NCI-H1105 treated with DMSO at 0.1 percent for 48 hours (cell line): ENCODE data around the gene SUPT20H.

Experiments
- DNase-seq: peaks from one replicate; lab custom pipeline; 2025; lab: John Stamatoyannopoulos, UW

SUPT20H gene

DNA sequence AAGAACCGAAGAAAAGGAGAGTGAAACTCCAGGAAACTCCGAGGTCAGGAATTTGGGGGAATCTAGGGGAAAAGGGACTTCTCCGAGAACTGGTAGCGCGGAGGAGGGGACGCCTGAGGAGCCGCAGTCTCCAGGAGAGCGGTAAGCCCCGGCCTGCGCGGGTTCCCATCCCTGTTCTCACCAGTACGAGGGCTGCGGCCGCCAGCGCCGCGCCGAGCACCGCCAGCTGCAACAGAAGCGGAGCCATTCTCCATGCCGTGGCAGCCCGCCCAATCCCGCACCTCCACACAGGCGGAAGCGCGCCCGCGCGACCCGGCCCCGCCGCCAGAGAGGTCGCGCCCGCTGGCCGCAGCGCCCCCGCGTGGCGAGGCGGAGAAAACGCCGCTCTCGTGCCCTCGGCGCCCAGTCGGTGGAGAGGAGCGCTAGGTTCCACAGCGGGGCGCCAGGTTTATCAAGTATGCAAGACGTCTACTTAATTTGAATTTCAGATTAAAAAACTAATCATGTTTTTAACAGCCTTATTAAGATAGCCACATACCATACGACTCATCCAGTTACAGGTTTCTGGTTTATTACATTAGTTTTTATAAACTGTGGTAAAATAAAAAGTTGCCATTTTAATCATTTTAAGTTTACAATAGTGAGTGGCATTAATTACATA, 60.3 kb downstream of the SUPT20H start, which contains the start of gene ALG5:
Gene ALG5 (minus strand): TSS at position 287 of the 661 bp plus-strand sequence. CDS start 40 bp downstream, at position 247.
- peak; percentile 71 for DNase-seq

DNA sequence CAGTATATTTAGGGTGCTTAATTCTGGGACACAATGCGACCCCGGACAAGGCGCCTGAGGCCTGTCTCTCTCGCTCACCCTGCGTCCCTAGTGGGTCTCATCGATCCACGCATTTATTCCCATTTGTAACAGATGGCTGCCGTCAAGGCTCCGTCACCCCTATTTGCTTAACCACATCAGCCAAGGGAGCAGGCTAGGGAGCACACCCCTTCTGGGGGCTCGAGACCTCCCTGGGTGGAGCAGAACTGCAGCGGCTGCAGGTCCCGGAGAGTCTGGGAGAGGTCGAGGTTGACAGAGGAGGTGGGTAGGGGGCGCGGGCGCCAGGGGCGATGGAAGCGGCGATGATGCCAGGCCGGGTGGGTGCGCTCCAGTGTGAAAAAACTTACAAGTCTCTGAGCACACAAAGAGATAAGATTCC, 60.9 kb downstream of the SUPT20H start:
- DNase-seq = no peak

DNA sequence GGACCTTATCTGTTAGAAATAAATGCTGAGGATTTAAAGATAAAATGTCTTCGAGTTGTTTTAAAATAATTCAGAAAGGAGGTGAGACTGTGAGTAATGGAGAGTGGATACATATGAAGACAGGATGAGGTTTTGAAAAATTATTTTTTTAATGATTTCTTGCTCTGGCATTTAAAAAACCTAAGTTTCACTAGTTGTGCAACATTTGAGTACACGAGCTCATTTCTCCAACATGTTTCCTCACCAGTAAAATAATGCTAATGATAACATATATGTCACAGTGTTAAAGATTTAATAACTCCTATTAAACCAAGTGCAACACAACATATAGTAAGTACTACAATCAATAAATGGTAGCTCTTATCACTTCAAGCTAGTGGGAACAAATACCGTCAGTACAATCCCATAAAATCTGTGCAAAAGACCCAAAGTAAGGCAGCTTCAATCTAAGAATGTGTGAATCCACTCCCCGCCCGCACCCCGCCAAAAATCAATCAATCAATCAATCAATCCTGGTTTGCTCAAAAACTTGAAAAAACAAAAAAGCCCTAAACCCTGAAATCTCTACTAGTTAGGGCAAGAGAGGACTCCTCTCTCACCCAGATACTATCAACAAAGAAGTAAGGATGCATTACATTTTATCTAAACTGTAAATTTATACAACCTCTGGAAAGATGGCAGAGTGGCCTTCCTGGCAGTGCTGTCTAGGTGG, 61.6 kb downstream of the SUPT20H start:
- no peak for DNase-seq

DNA sequence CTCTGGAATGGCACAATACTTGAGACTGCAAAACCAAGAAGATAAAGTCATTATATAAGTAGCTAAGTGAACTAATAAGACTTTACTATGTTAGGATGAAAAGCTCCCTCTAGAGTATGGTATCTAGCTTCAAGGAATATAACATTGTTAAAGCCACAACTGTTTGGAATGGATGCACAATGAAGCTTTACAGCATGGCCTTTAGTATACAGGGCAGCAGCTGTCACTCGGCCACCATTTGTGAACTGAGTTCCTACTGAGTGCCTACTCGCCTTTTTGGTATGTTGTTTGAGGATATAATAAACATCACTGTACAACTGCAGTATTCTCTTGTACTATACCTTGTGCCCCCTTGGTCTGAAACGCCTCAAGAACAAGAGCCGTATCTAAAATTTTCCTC, 67.1 kb downstream of the SUPT20H start:
- DNase-seq = no peak

DNA sequence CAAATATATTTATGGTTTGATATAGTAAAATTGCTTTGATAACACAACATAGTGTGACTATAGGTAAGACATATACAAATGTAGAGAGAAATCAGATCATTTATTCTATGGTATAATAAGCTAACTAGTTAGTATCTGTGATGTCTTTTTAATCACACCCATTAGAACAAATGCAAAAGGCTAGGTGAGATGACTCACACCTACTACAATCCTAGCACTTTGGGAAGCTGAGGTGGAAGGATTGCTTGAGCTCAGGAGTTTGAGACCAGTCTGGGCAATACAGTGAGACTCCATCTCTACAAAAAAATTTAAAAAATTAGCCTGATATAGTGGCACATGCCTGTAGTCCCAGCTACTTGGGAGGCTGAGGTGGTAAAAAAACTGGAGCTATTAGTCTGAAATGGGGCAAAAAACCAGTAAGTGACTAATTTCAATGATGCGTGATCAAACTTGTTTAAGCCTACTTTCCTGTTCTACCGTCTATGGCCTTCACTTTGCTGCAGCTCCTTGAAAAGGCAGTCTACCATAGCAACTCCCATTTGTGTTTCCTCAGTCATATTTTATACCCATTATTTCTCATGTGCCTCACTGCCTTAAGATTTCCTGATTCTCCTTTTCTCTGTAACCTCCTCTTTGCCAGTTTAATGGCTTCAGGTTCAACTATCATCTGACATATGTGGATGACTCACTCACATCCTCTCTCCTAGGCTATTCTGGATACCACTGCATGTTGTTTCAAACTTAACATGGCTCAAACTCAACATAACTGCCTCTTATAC, 72.8 kb downstream of the SUPT20H start:
- DNase-seq = no peak

DNA sequence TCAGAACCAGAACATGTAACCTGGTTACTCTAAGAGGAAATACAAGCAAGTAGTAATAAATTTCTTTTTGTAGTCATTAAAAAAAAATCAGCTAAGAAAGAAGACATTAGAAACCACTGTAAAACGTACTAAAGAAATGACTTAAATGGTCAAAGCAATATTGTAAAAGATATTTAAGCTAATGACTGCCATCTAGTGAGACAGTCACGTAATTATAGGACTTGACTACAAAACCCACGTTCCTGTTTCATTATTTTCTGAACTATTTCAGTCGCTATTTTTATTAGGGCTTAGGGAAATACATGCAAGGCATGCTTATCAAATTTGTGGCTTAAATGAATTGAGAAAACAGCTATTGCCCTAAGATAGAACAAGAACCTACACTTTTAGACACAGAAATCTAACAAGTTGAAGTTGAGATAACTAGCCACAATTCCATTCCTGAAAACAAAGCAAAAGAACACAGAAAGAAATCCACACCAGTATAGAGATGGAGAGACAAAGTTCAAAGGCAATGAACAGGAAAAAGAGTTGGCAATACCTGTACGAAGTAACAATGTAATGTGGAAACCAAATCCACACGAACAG, 78.2 kb downstream of the SUPT20H start:
- DNase-seq = peak; percentile 60

DNA sequence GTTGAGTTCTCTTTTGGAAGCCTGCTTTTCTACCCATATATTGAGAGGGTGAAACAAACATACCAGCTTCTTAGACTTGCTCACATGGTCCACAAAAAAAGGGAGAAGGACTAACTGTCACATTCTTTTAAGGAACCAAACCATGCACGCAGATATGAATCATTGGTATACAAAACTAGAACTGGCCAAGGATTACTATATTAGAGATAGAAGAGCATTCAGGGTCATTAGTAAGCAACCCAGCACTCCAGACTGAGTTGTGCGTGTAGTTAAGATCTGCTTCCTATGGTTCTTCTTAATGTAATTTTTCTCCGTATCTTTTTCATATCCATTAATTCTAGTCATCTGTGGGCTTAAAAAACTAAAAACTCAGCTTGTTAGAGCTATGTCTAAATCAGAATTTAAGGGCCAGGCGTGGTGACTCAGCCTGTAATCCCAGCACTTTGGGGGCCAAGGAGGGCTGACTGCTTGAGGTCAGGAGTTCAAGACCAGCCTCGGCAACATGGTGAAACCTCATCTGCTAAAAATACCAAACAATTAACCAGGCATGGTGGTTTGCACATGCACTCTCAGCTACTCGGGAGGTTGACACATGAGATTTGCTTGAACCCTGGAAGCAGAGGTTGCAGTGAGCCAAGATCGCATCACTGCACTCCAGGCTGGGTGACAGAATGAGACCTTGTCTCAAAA, 80.0 kb downstream of the SUPT20H start:
- DNase-seq = no peak

DNA sequence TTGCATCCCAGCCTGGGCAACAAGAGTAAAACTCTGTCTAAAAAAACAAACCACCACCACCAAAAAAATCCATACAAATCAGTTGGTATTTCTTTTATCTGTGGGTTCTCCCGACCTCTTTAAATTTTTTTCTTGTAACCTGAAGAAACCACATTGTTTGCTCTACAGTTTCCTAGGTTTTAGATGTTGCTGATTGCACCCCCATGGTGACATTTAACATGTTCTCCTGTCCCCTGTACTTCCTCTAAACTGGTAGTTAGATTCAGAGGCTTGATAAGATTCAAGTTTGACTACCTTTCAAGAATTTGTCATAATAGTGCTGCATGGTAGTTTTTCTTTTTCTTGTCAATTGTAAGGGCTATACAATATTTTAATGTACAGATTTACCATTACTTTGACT, 84.3 kb downstream of the SUPT20H start:
- no peak for DNase-seq

DNA sequence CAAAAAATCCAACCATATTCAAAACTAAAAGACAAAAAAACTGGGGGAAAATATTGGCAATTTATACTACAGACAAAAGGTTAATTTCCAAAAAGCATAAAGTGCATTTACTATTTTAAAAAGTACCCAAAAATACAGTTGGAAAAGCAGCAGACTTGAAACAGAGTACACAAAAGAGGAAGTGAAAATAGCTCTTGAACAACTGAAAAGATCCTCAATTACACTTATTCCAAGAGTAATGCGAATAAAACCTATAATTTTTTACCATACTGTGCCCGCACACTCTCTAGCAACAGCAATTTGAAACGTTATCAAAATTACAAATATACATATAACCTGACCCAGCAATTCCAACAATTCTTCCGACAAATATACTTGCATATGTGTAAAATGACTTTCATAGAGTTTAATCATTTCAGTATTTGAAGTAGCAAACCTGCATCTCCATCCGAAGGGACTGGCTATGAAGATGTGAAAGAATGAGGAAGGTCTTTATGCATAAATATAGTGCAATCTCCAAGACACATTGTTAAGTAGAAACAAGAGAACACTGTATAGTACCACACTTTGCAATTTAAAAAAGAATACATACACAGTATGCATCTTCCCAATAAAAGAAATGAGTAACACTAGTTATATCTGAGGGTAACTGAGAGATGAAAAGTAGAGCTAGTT, 85.7 kb downstream of the SUPT20H start:
- no peak for DNase-seq

DNA sequence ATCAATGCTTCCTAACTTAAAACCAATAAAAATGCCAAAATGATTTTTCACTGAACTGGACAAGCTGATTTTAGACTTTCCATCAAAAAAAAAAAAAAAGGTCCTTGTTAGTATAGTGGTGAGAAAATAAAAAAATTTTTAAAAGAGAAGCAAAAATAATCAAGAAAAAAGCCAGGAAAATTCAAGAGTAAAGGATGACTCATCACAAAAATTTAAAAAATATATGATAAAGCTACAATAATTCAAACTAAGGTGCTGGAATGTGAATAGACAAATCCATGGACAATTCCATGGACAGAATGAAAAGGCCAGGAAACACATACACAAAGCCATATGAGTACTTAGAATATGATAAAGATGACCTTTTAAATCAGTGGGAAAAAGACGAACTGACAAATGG, 86.5 kb downstream of the SUPT20H start:
- no peak for DNase-seq

DNA sequence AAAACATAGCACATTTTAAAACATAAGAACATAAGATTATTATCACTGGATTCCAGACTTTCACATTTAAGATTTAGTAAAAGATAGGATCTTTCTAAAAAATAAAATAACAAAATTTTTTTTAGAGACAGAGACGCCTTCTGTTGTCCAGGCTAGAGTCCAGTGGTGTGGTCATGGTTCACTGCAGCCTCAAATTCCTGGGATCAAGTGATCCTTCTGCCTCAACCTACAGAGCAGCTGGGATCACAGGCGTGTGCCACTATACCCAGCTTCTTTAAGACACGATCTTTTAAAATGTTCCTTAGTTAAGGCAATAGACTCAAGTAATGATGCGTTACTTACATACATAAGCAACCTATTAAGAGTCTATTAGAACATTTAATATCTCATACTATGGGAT, 93.1 kb downstream of the SUPT20H start:
- no peak for DNase-seq

DNA sequence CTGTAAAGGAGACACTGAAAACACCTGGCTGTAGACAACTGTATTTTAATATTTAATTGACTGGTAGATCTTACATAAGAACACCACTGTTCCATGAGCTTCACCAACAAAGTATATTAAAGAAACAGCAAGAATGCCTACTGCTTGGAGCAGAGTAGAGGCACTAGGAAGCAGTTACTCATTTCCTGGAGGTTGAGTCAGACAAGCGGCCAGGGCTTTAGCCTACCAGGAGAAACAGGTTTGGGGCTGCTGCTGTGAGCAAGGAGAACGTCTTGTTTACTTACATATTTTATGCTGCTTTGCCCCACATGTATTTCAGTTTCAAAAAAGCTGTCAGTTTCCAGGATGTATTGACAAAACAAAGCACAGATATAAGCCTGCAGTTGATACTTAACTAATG, 93.7 kb downstream of the SUPT20H start:
- no peak for DNase-seq

DNA sequence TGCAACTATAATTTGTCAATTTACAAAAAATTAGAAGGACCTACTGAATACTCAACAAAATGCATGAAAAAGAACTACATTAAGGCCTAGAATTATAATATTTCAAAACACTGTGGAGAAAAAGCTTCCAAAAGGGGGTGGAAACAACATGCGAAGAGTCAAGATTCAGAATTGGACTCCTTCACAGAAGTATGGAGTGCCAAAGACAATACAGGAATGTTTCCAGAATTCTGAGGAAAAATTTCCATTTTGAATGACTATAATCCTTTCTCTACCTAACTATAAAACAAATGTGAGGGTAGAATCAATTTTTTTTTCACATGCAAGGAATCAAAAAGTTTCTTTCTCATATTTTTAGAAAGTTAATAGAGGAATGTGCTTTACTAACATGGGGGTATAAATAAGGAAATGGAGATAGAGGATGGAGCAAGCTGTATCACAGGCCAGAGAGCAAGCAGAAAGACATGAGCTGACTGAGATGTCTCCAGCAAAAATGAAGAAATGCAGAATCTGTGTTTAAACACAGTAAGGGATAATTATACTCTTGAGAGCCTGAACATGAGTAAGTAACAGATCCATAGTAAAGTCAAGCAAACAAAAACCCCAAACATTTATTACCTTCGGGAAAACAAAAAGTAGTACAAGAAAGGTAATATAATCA, 99.9 kb downstream of the SUPT20H start:
- DNase-seq = no peak
